GM12878 (cell line): ENCODE data around the gene NDUFB7. TPM values are rescaled to one million over a fixed set of nuclear protein-coding genes. Genes with fewer than 3 reads are reported as not detected.
A peak's percentile ranks its signal among the peaks of the same experiment; 100 is the strongest.

Source experiments
- CEBPZ ChIP-seq: fragments of 150-350 bp; IDR thresholded peaks from 2 replicates; pipeline ENCODE4 v1.6.1; 2016; ENCODE audit warnings: low read depth, low read length
- CHD1 ChIP-seq: IDR thresholded peaks from 2 replicates; pipeline ENCODE4 v1.6.1; 2012; ENCODE audit warnings: low read depth, low read length, improper control_type of control experiment
- CREB1 ChIP-seq: IDR thresholded peaks from 2 replicates; pipeline ENCODE4 v1.6.1; 2012; ENCODE audit warnings: low read depth, mild to moderate bottlenecking, inconsistent platforms
- E2F8 ChIP-seq: fragments of 450-650 bp; IDR thresholded peaks from 2 replicates; pipeline ENCODE4 v1.6.1; 2018; ENCODE audit warnings: mild to moderate bottlenecking, low read depth, moderate library complexity; ENCODE audit not compliant: partially characterized antibody
- IKZF2 ChIP-seq, 2 experiments: fragments of 450-650 bp; IDR thresholded peaks; 2 replicates each; pipeline ENCODE4 v1.6.1; 2017; ENCODE audit warnings: mild to moderate bottlenecking in 2 of 2, moderate library complexity in 2 of 2
- KLF5 ChIP-seq: fragments of 450-650 bp; IDR thresholded peaks from 2 replicates; pipeline ENCODE4 v1.6.1; 2014; ENCODE audit warnings: mild to moderate bottlenecking; ENCODE audit not compliant: partially characterized antibody
- LARP7 ChIP-seq: fragments of 450-650 bp; IDR thresholded peaks from 2 replicates; pipeline ENCODE4 v1.6.1; 2017; ENCODE audit warnings: mild to moderate bottlenecking
- MLLT1 ChIP-seq: fragments of 450-650 bp; IDR thresholded peaks from 2 replicates; pipeline ENCODE4 v1.6.1; 2016; ENCODE audit warnings: mild to moderate bottlenecking
- MXI1 ChIP-seq: fragments of 150-350 bp; IDR thresholded peaks from 2 replicates; pipeline ENCODE4 v1.6.1; 2011; ENCODE audit warnings: low read depth, mild to moderate bottlenecking, inconsistent platforms, low read length, improper control_type of control experiment
- NBN ChIP-seq: fragments of 450-650 bp; IDR thresholded peaks from 2 replicates; pipeline ENCODE4 v1.6.1; 2016
- NFXL1 ChIP-seq: fragments of 450-650 bp; IDR thresholded peaks from 2 replicates; pipeline ENCODE4 v1.6.1; 2017; ENCODE audit warnings: antibody characterized with exemption, mild to moderate bottlenecking, borderline replicate concordance
- PKNOX1 ChIP-seq: fragments of 450-650 bp; IDR thresholded peaks from 2 replicates; pipeline ENCODE4 v1.6.1; 2016; ENCODE audit warnings: mild to moderate bottlenecking
- POLR2AphosphoS2 ChIP-seq: IDR thresholded peaks from 2 replicates; pipeline ENCODE4 v1.6.1; 2011; ENCODE audit warnings: low read depth, mild to moderate bottlenecking, low read length, improper control_type of control experiment, moderate library complexity
- RAD51 ChIP-seq: fragments of 450-650 bp; IDR thresholded peaks from 2 replicates; pipeline ENCODE4 v1.6.1; 2016; ENCODE audit warnings: moderate library complexity, mild to moderate bottlenecking, inconsistent platforms
- RCOR1 ChIP-seq: conservative IDR thresholded peaks from 2 replicates; pipeline ENCODE4 v1.6.1; 2012; ENCODE audit warnings: low read depth, low read length, improper control_type of control experiment
- SMAD5 ChIP-seq: IDR thresholded peaks from 2 replicates; pipeline ENCODE4 v1.6.1; 2016; ENCODE audit warnings: antibody characterized with exemption, low read depth
- TARDBP ChIP-seq: IDR thresholded peaks from 2 replicates; pipeline ENCODE4 v1.6.1; 2016; ENCODE audit warnings: borderline replicate concordance
- TBL1XR1 ChIP-seq: IDR thresholded peaks from 2 replicates; pipeline ENCODE4 v1.6.1; 2012; ENCODE audit warnings: low read depth, low read length, improper control_type of control experiment
- ZBTB33 ChIP-seq: fragments of 450-650 bp; IDR thresholded peaks from 2 replicates; pipeline ENCODE4 v1.6.1; 2017; ENCODE audit warnings: mild to moderate bottlenecking
- ZNF622 ChIP-seq: fragments of 450-650 bp; IDR thresholded peaks from 2 replicates; pipeline ENCODE4 v1.6.1; 2017; ENCODE audit warnings: mild to moderate bottlenecking, inconsistent platforms
- polyA plus RNA-seq, 11 experiments: library from polyadenylated mRNA; depleted of rRNA in 4 of 11; unstranded in 6 of 11; stranded (reverse) in 5 of 11; fragments of >200 nt; fragmentation: Nextera tagmentation in 4 of 11; fragmentation: Illumina TruSeq in 1 of 11; extraction: Ambion mirVana in 4 of 11; extraction: Trizol in 1 of 11; gene quantifications; 1 replicate in 1 of 11; 2 replicates in 10 of 11; pipeline versions ENCODE4 v1.2.1 to v1.2.3, GENCODE V29; 2011 to 2016; ENCODE audit warnings: inconsistent platforms in 2 of 11, missing spikeins in 2 of 11, low read depth in 1 of 11
- total RNA-seq, 4 experiments: library from RNA; depleted of rRNA in 3 of 4; stranded (reverse); fragments of >200 nt in 3 of 4; fragmentation: Illumina TruSeq in 1 of 4; extraction: Trizol in 1 of 4; gene quantifications; 2 replicates each; pipeline versions ENCODE4 v1.2.1 to v1.2.3, GENCODE V29; 2013 to 2021

NDUFB7 gene
- total and polyA plus RNA-seq, 10 of the 15 experiments (the other 5 are each of a cell fraction or from before 2014, with no cell fraction given) = 14.6 to 480 (median 182) TPM

GRCh38 chr19:14571695-14572490 lies at the start of gene NDUFB7 (continued):
- TF ChIP-seq CEBPZ (no peak), IKZF2 (IDR thresholded peaks at IDR 0.05) (peak in 1 of 2 experiments; percentile 43; a peak in 1 of 4 replicates), MXI1 (peak; percentile 47; the same call in 1 of the 2 replicates), PKNOX1 (peak; percentile 64), SMAD5 (peak; percentile 89), RCOR1 (no peak), RAD51 (no peak), ZBTB33 (no peak), CREB1 (0 out of 2 replicates have a peak, but pooled peaks have one; percentile 56), MLLT1 (0 out of 2 replicates have a peak, but pooled peaks have one; percentile 31), LARP7 (peak; percentile 64; the same call in 1 of the 2 replicates), POLR2AphosphoS2 (0 out of 2 replicates have a peak, but pooled peaks have one; percentile 74), NFXL1 (no peak), E2F8 (peak; percentile 78), NBN (peak; percentile 91), TBL1XR1 (peak; percentile 88), ZNF622 (no peak), KLF5 (peak; percentile 79), TARDBP (peak; percentile 72), CHD1 (no peak)
